ENCODE measurements around the gene KIF7.

DNA sequence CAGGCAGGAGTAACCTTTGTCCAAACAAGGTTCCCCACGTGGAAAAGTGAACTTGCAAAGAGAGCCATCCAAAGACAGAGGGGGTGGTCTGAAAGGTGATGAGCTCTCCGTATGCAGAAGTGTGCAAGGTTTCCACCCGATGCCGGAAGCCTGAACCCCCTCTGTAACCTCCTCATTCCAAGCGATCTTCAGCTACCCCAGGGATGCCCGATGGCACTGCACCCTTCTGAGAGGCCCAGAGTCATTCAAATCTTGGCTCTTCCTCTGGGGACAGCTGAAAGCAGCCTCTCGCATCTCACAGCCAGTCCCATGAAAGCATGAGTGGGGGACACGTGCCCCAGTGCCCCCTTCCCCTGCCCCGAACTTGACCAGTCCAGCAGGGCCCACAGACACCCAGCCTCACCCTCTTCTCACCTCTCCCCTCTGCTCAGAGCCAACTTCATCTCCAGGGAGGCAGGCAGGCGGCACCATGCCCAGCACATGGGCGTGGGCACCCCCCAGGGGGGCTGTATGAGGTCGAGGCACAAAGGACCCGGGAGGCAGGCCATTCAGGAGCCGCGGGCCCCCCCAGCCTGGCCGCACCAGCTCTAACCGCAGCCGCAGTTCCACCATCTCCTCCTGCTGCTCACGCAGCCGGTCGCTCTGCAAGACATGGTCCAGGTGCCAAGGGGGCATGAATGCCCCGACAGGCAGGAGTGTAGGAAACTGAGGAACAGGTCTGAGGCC, 8.7 kb downstream of the KIF7 start:
- TF ChIP-seq, protein P1, sequence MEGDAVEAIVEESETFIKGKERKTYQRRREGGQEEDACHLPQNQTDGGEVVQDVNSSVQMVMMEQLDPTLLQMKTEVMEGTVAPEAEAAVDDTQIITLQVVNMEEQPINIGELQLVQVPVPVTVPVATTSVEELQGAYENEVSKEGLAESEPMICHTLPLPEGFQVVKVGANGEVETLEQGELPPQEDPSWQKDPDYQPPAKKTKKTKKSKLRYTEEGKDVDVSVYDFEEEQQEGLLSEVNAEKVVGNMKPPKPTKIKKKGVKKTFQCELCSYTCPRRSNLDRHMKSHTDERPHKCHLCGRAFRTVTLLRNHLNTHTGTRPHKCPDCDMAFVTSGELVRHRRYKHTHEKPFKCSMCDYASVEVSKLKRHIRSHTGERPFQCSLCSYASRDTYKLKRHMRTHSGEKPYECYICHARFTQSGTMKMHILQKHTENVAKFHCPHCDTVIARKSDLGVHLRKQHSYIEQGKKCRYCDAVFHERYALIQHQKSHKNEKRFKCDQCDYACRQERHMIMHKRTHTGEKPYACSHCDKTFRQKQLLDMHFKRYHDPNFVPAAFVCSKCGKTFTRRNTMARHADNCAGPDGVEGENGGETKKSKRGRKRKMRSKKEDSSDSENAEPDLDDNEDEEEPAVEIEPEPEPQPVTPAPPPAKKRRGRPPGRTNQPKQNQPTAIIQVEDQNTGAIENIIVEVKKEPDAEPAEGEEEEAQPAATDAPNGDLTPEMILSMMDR (IDR thresholded peaks at IDR 0.05) = no peak
- TF ChIP-seq POLR2A (IDR thresholded peaks at IDR 0.05) = no peak
- no peak for TF ChIP-seq EP300 (IDR thresholded peaks at IDR 0.05)
